Daoy (cell line): ENCODE measurements around the gene MARCHF6. TPM values are rescaled to one million over a fixed set of nuclear protein-coding genes. Genes with fewer than 3 reads are reported as not detected.
"Not testable (repeated sequence)": the region's sequence is repeated elsewhere in the genome, so short reads cannot be mapped to it uniquely, and the experiment has no call there.

ENCODE experiments used
- DNase-seq: peaks from one replicate; pipeline ENCODE4 v3.0.0-alpha.2; 2015; ENCODE audit warnings: low read depth
- total RNA-seq: library from RNA; depleted of rRNA; stranded (reverse); fragments of >200 nt; shearing (Covaris generic); gene quantifications from 2 replicates; pipeline ENCODE4 v1.2.3, GENCODE V29; 2014; rRNA removed

The MARCHF6 gene
- 23.2 and 28.1 TPM in 2 replicates for total RNA-seq

DNA sequence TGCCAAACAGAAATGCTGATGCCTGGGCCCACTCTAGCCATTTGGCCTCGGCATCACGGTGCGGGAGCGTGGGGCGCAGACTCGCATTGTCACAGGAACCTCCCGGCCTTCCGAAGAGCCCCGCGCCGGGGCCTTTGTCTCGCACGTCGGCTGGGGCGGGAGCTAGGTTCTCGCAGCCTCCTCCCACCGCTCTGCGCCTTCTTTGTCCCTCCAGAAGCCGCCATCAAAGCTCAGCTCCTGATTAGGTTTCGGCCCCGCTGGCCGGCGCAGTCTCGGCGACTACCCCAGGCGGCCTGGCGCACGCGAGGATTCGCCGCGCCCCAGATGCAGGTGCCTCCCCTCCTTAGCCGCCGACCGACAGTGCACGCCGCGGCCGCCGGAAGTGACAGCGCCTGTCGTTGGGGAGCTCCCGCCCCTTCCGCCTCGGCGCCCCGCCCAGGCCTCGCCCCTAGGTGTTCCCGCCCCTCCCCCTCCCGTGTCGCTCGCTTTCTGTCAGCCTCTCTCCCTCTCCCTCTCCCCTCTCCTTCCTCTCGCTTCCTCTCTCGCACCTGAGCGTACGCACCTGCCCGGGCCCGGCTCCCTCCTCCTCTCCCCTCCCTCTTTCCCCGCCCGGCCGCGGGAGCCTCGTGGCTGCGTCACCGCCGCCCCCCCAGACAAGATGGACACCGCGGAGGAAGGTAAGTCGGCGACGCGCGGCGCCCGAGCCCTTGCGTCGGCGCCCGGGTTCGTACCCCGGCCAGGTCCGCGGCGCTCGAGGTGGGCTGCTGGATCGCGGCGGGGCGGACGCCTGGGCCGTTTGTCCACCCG is at the start of gene MARCHF6:
MARCHF6 (plus strand) TSS at position 455 of the 807 bp plus-strand sequence; CDS start at position 659, 204 bp downstream.
- DNase-seq = peak; percentile 97

DNA sequence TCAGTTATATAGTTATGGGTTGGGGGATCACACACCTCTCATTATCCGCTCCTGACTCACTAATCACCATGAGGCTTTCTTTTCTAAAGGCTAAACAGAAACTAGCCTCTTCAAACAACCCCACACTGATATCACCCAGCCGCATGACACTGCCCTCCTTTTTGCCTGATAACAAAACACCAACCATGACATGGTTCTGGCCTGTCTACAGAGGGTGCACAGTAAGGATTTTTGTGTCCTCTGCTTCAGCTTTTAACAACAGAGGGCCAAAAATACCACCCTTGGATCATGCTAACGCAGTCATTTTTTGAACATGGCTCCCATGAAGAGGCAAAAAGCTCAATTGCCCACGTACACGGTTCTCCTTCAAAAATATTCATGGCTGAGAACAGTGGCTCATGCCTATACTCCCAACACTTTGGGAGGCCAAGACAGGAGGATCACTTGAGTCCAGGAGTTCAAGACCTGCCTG is 49.8 kb upstream of the MARCHF6 start:
- no peak for DNase-seq

DNA sequence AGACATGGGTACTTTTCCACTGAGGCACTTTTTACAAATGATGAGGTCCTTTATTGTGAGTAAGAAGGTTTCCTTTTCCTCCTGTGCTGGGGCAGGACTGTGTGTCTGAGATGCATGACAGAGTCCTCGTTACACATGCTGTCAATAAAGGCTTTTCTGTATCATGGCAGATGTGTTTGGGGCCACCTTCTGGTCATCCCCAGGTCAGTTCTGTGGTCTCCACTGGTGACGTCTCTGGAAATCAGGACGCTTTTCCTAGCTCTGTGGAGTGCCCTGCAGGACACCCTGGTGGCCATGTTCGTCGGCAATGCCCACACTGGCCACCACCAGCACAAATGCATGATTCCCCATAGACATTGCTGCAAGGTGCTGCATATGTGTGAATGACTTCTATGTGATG is 48.6 kb upstream of the MARCHF6 start:
- no peak for DNase-seq

- DNase-seq = no peak
Measured at GRCh38 chr5:10306114-10306513, 47.4 kb upstream of the MARCHF6 start.

DNA sequence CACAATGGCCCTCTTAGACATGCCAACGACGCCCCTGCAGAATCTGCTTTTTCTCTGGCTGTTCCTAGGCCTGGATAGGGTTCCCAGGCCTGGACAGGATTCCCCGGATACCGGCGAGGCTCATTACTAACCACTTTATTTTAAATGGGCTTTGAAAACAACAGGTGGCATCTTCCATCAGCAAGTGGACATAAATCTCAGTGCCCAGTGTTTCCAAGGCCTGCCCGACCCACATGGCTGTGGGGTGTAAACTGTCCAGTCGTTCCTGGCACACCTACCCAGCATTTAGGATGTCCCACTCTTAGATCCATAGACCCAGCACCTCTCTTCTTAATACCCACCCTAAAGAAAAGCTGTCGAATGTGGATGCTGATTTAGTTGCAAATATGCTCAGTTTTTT is 46.7 kb upstream of the MARCHF6 start:
- no peak for DNase-seq

GRCh38 chr5:10307206-10308148 is 46.0 kb upstream of the MARCHF6 start, which contains the start of gene CMBL:
TSS of gene CMBL (minus strand) at chr5:10307902. CDS start at chr5:10290762, 17,140 bp downstream.
- peak; percentile 50 for DNase-seq

DNA sequence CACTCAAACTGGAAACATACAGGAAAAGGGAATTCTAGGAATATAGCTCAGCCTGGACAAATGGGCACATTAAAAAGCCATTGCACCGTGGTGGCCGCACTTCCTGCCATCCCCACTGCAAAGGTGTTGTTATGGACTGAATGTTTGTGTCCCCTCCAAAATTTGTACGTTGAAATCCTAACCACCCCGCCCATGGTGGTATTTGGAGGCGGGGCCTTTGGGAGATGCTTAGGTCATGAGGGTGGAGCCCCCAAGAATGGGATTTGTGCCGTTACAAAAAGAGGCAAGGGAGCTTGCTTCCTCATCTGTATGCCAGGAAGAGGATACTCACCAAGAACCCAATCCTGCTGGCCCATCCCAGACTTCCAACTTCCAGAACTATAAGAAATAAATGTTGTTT is 44.7 kb upstream of the MARCHF6 start:
- DNase-seq = no peak

DNA sequence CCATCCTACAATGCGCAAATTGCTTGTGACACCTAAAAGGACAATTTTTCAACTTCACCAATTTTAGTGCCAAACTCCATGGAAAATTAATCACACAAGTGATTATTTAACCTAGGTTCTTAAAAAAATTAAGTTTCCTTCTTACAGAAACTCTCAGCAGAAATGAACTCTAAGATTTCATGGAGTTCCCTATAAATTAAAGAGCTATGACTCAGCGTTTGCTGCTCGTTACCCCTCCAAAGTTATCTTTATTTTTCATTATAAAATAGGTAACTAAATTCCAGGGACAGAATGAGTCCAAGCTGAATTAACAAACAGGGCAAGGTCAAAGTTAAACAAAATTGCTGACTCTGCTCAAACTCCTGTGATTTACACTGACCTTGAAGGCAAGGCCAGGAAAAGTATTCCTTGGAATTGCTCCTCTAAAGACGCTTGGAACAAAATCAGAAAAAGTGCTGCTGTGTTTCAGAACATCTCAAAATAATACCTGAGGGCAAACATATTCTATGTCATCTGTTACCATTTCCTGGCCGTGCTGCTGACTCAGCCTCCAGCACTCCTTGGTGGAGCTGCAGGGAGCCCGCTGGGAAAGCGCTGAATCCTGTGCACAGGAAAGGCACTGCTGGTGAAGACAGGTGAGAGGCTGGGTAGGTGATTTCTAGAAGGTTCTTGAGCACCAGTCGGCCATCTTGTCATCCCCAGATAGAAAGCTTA is 43.3 kb upstream of the MARCHF6 start:
- DNase-seq = peak; percentile 79

GRCh38 chr5:10310835-10311570 is 42.5 kb upstream of the MARCHF6 start:
- not testable (repeated sequence) for DNase-seq

GRCh38 chr5:10311595-10312425 is 41.7 kb upstream of the MARCHF6 start:
- DNase-seq = no peak

DNA sequence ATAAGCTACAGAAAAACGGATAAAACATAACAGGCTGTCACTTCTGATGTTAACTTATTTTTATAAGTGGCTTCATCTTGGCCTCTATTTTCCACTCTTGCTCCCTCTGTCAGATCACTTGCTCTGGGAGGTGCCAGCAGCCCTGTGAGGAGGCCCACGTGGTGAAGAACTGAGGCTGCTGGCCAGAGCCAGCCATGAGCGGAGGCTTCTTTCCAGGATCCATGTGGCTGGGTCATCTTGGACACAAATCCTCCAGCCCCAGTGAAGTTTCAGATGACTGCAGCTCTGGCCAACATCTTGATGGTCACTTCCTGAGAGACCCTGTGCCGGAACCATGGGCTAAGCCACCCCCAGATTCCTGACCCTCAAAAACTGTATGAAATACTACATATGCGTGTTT is 38.3 kb upstream of the MARCHF6 start:
- DNase-seq = no peak

- no peak for DNase-seq
Measured at GRCh38 chr5:10315824-10316509, 37.5 kb upstream of the MARCHF6 start.

DNA sequence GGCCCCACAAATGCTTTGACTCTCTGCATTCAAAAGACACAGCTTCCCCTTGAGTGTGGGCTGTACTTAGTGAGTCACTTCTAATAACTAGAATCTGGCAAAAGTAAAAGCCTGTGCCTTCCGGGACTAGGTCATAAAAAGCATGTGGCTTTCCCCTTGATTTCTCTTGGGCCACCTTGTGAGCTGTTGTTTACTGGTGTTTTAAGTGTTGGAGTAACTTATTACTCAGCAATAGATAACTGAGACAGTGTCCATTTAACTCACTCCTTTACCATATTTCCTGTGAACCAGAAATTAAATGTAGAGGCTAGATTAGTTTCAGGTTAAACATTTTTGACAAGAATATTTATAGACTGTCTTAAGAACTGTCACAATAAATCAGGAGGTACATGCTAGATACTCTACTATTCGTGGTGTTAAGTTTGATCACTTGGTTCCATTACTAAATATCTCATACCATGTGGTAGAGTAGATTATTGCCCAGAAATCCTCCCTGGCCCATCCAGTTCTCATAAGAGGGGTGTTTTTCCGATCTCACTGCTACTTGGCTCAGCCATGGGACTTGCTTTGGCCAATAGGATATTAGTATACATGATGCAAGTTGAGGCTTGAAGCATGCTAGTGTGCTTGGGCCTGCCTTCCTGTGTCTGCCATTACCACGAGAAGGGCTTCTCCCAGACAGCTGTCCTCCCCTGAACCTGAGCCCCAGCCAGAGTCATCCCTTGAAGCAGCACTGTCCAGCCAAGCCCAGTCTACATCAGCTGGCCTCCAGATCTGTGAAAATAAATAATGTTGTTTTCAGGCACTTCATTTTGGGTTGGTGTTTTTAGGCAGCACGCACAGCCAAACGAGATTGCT is 35.4 kb upstream of the MARCHF6 start:
- no peak for DNase-seq

DNA sequence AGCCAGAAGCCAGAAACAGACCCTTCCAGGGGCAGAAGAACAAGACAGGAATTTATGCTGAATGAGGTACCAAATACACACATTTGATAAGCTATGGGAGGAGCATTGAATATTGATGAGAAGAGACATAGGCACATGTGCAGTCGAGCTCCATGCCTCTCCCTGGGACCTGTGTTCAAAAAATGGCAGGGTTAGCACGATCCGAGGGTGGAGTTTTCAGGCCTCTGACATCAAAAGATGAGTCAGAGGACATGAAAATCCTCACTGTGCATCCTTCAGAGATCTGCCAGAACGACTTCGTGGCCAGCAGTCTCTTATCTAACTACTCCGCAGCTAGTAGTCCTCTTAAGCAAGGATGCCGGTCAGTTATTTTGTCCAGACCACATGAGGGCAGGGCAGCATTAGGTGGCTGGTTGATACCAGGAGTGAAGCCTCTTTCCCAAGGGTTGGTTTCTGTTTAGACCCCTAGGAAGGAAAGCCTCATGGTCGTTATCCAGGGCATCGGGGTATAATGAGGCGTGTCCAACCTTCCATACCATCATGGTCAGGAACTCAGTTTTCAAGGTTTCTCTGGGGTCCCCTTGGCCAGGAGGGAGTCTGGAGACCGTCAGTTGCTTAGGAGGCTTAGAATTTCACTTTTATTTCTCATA is 34.2 kb upstream of the MARCHF6 start:
- DNase-seq = no peak

DNA sequence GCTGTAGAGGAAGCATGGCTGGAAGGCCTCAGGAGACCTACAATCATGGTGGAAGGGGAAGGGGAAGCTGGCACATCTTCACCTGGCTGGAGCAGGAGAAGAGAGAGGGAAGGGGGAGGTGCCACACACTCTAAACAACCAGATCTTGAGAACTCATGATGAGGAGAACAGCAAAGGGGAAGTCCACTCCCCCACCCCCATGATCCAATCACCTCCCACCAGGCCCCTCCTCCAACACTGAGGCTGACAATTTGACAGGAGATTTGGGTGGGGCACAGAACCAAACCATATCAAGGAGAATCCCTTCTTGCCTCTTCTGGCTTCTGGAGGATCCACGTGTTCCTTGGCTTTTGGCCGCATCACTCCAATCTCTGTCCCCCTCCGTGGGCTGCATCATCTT is 32.7 kb upstream of the MARCHF6 start:
- DNase-seq = no peak

- DNase-seq = no peak
Measured at GRCh38 chr5:10321882-10322281, 31.6 kb upstream of the MARCHF6 start.

GRCh38 chr5:10323588-10324488 is 29.7 kb upstream of the MARCHF6 start:
- DNase-seq = no peak
